Cardiac muscle cell (in vitro differentiated cells and primary cell): ENCODE results near the gene SRL. TPM values are rescaled to one million over a fixed set of nuclear protein-coding genes. Genes with fewer than 3 reads are reported as not detected.

ENCODE experiments used
- DNase-seq, 2 donors: peaks; one replicate each; pipeline versions ENCODE4 v3.0.0 to v3.0.0-alpha.2; 2010 to 2017; ENCODE audit warnings: low read depth in 1 of 2, low spot score in 1 of 2
- H3K27ac ChIP-seq: fragments of 200-600 bp; sonication (generic); 2 replicates; pipeline ENCODE4 v1.5.1; 2016
- H3K27me3 ChIP-seq: fragments of 200-600 bp; sonication (generic); 2 replicates; pipeline ENCODE4 v1.6.0; 2016; ENCODE audit warnings: control low read depth
- H3K36me3 ChIP-seq: fragments of 200-600 bp; sonication (generic); 2 replicates; pipeline ENCODE4 v1.5.1; 2016; ENCODE audit warnings: control low read depth
- H3K4me1 ChIP-seq: fragments of 200-600 bp; sonication (generic); 2 replicates; pipeline ENCODE4 v1.8.1; 2017; ENCODE audit warnings: low read depth, mild to moderate bottlenecking, mixed run types
- H3K4me3 ChIP-seq: fragments of 200-600 bp; sonication (generic); 2 replicates; pipeline ENCODE4 v1.5.1; 2016; ENCODE audit warnings: mild to moderate bottlenecking
- H3K9me3 ChIP-seq: fragments of 200-600 bp; sonication (generic); 2 replicates; pipeline ENCODE4 v1.5.1; 2017; ENCODE audit warnings: low read depth, mild to moderate bottlenecking, control low read depth
- polyA plus RNA-seq: library from polyadenylated mRNA; unstranded; fragments of >200 nt; fragmentation: Nextera tagmentation; extraction: Ambion mirVana; gene quantifications from 2 replicates; pipeline ENCODE4 v1.2.1, GENCODE V29; 2016
- total RNA-seq: library from RNA; depleted of rRNA; stranded (reverse); fragments of >200 nt; gene quantifications from 2 replicates; pipeline ENCODE4 v1.2.3, GENCODE V29; 2016
- TF ChIP-seq, protein P1 (sequence below): IDR thresholded peaks from 2 replicates; pipeline ENCODE4 v1.5.1; 2012; ENCODE audit warnings: low read depth, mild to moderate bottlenecking, low read length

The SRL gene
- total and polyA plus RNA-seq, 2 experiments from 2014 or later: 45.9 to 51.1 TPM

DNA sequence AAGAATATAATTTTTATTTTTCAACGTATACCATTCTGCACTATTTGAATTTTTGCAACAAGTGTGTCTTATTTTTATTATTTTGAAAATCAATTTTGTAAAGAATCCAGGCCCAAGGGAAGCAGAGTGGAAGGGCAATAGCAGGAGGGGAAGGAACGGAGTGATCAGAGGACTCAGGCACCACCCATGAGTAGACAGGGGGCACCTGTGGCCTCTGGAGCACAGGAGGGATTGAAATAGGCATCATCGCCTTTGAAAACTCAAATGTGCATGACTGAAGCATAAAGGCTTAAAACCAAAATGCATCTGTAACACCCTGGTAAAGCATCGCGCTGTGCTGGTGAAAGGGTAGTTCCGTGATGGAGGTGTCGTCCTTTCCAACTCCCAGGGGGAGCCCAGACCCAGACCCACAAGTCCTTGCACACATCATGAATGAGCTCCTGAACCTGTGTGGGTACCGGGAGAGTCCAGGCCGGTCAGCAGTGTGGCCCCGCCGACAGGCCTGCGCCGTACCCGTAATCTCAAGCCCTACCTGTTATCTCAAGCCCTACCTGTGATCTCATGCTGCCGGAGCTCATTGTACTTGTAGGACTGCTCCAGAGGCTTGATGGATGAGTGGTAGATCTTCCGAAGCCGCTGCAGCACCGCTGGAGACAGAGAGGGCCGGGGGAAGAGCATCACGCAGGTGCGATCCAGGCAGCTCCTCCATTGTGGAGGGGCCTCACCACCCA lies 39.1 kb downstream of the SRL start:
- H3K27me3 ChIP-seq: no peaks in the 10 kb centered on the region
- no peak overlapping the region for H3K27ac ChIP-seq
- no peaks in the 10 kb centered on the region for H3K9me3 ChIP-seq
- TF ChIP-seq, protein P1, sequence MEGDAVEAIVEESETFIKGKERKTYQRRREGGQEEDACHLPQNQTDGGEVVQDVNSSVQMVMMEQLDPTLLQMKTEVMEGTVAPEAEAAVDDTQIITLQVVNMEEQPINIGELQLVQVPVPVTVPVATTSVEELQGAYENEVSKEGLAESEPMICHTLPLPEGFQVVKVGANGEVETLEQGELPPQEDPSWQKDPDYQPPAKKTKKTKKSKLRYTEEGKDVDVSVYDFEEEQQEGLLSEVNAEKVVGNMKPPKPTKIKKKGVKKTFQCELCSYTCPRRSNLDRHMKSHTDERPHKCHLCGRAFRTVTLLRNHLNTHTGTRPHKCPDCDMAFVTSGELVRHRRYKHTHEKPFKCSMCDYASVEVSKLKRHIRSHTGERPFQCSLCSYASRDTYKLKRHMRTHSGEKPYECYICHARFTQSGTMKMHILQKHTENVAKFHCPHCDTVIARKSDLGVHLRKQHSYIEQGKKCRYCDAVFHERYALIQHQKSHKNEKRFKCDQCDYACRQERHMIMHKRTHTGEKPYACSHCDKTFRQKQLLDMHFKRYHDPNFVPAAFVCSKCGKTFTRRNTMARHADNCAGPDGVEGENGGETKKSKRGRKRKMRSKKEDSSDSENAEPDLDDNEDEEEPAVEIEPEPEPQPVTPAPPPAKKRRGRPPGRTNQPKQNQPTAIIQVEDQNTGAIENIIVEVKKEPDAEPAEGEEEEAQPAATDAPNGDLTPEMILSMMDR: no peak
- peaks cover 3% of the 10 kb centered on the region for H3K36me3 ChIP-seq
- DNase-seq: no peak
- H3K4me3 ChIP-seq: no peak overlapping the region
- H3K4me1 ChIP-seq: peaks cover 10% of the 10 kb centered on the region

DNA sequence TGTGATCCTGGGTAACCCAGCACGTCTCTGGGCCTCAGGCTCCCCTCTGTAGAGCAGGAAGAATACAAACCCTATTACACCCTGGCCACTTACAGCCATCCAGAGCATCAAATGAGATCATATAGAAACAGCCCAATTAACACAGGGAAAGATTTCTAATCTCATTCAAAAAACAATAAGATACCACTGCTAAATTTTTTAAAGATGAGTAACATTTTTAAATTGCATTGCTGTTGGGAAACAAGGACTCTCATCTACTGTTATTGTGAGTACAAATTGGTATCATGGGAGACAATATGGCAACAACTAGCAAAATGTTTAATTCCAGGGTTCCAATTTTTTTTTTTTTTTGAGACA lies 41.1 kb downstream of the SRL start:
- Histone ChIP-seq H3K27me3 (no peaks in the 10 kb centered on the region), H3K4me3 (no peak overlapping the region), H3K36me3 (peaks cover 3% of the 10 kb centered on the region), H3K4me1 (peaks cover 7% of the 10 kb centered on the region), H3K9me3 (no peaks in the 10 kb centered on the region), H3K27ac (no peak overlapping the region)
- DNase-seq: peak in 1 of 2 donors; percentile 54
- TF ChIP-seq, protein P1: no peak

DNA sequence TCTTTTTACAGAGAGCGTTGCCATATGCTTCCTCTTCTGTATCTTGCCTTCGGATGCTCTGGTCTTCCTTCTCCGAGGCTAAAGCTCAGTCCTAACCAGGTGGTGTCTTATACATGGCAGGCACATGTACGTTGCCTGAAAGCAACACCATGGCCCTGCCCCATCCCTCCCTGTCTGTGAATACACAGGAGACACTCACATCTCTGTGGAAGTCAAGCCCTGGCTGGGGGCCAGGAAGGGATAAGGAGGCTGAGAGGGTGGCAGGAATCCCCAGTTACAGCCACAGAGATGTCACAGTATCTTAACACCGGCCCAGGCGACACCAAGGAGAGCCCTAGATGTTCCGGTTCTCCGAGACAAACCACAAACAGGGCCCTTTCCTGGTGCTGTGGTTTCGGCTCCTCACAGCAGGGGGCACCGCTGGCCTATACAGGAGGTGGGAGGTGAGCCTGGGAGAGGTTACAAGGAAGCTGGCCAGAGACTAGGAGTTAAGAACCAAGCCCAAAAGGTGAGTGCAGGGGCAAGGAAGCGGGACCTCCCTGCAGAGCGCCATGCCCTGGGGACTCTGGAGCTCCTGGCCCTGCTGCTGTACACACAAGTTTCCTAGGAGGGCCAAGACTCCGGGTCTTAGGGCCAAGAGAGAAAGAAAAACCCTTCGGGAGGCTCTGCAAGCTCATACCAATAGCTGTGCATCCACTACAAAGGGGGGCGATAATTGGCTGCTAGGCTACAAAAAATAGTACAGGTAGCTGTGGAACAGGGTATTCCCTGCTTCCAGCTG lies 41.7 kb downstream of the SRL start:
- Histone ChIP-seq H3K4me1 (peaks cover 7% of the 10 kb centered on the region), H3K27ac (no peak overlapping the region), H3K9me3 (no peaks in the 10 kb centered on the region), H3K4me3 (no peak overlapping the region), H3K27me3 (no peaks in the 10 kb centered on the region), H3K36me3 (peaks cover 3% of the 10 kb centered on the region)
- DNase-seq: peak; percentile 70 to 81
- TF ChIP-seq, protein P1: peak; percentile 83

DNA sequence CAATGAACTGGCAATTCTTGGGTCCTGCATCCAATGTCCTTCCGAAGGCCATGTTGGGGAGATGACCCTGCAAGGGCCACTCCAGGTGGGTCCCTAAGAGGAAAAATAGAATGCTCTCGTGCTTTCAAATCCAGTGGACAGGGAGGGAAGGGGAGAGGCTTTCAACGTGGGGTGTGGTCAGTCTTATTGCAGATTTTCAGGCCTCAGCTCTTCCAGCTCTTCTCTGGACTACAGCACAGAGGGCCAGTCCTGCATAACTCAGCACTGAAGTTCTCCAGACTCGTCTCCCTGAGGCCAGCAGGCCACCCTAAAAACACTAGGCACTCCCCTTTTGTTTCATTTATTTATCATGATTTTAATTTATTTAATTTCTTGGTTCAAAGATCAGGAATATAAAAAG lies 43.1 kb downstream of the SRL start:
- Histone ChIP-seq H3K9me3 (no peaks in the 10 kb centered on the region), H3K4me1 (peaks cover 5% of the 10 kb centered on the region), H3K27me3 (no peaks in the 10 kb centered on the region), H3K4me3 (no peak overlapping the region), H3K27ac (no peak overlapping the region), H3K36me3 (peaks cover 3% of the 10 kb centered on the region)
- DNase-seq: no peak
- TF ChIP-seq, protein P1: no peak

DNA sequence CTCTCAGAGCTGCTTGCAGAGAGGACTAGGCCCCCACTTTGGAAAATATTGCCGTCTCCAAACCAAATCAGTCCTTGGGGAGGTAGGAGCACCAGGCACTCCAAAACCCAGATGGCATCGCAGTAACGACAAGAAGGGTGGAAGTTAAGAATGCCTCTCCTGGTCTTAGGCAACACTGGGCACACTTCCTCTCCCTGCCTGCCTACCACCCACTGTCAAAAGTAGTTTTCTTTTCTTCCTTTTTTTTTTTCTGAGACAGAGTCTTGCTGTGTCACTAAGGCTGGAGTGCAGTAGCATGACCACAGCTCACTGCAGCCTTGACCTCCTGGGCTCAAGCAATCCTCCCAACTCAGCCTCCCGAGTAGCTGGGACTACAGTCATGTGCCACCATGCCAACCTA lies 47.2 kb downstream of the SRL start:
- no peaks in the 10 kb centered on the region for H3K9me3 ChIP-seq
- TF ChIP-seq, protein P1: no peak
- H3K36me3 ChIP-seq: peaks cover 12% of the 10 kb centered on the region
- H3K4me1 ChIP-seq: no peaks in the 10 kb centered on the region
- no peak overlapping the region for H3K4me3 ChIP-seq
- no peaks in the 10 kb centered on the region for H3K27me3 ChIP-seq
- H3K27ac ChIP-seq: no peak overlapping the region
- DNase-seq: no peak
